GM23338 (cell line): ENCODE data around the gene RRN3. TPM values are rescaled to one million over a fixed set of nuclear protein-coding genes. Genes with fewer than 3 reads are reported as not detected.
A peak's percentile ranks its signal among the peaks of the same experiment; 100 is the strongest.

ENCODE experiments used
- ATAC-seq: fragments of 200-7000 bp; cut with Tn5 transposase; 3 replicates; pipeline ENCODE4 v1.9.1; 2020
- DNase-seq: peaks from one replicate; pipeline ENCODE4 v3.0.0-alpha.2; 2015; ENCODE audit warnings: low spot score
- H2AFZ ChIP-seq: fragments of 200-600 bp; sonication (generic); 2 replicates; pipeline ENCODE4 v1.8.0; 2016; ENCODE audit warnings: antibody characterized with exemption, mild to moderate bottlenecking, moderate library complexity
- H3F3A ChIP-seq: fragments of 200-600 bp; sonication (generic); replicated peaks from 2 replicates; pipeline ENCODE4 v1.8.0; 2017; ENCODE audit warnings: antibody characterized with exemption, mixed run types, low read depth
- H3K27ac ChIP-seq: fragments of 200-600 bp; sonication (generic); 2 replicates; pipeline ENCODE4 v1.6.1; 2016; ENCODE audit warnings: low read depth
- H3K27me3 ChIP-seq: fragments of 200-600 bp; sonication (generic); 2 replicates; pipeline ENCODE4 v1.8.0; 2016; ENCODE audit warnings: mild to moderate bottlenecking, mixed run types, moderate library complexity; ENCODE audit not compliant: insufficient read depth
- H3K36me3 ChIP-seq: fragments of 200-600 bp; sonication (generic); 2 replicates; pipeline ENCODE4 v1.8.0; 2016; ENCODE audit warnings: mild to moderate bottlenecking; ENCODE audit not compliant: insufficient read depth
- H3K4me1 ChIP-seq: fragments of 200-600 bp; sonication (generic); 2 replicates; pipeline ENCODE4 v1.8.0; 2016; ENCODE audit warnings: mild to moderate bottlenecking, moderate library complexity; ENCODE audit not compliant: insufficient read depth
- H3K4me2 ChIP-seq: fragments of 200-600 bp; sonication (generic); 2 replicates; pipeline ENCODE4 v1.7.1; 2017; ENCODE audit warnings: mixed run types
- H3K4me3 ChIP-seq: fragments of 200-600 bp; sonication (generic); 2 replicates; pipeline ENCODE4 v1.6.1; 2016; ENCODE audit warnings: mixed run types
- H3K79me2 ChIP-seq: fragments of 200-600 bp; sonication (generic); replicated peaks from 2 replicates; pipeline ENCODE4 v1.8.0; 2017; ENCODE audit warnings: mild to moderate bottlenecking; ENCODE audit not compliant: insufficient read depth
- H3K9me2 ChIP-seq: fragments of 200-600 bp; sonication (generic); 2 replicates; pipeline ENCODE4 v1.8.0; 2017; ENCODE audit not compliant: insufficient read depth
- H4K20me1 ChIP-seq: fragments of 200-600 bp; sonication (generic); replicated peaks from 2 replicates; pipeline ENCODE4 v1.8.0; 2017; ENCODE audit warnings: mild to moderate bottlenecking; ENCODE audit not compliant: insufficient read depth
- H3K27ac Mint-ChIP-seq: 2 replicates; pipeline ENCODE4 v1.8.0; 2020; ENCODE audit warnings: inconsistent platforms, mild to moderate bottlenecking, moderate library complexity, mixed read lengths
- H3K27me3 Mint-ChIP-seq: 3 replicates; pipeline ENCODE4 v1.8.0; 2022; ENCODE audit warnings: low read depth, mild to moderate bottlenecking, moderate library complexity, mixed read lengths, inconsistent platforms; ENCODE audit not compliant: insufficient read depth, poor library complexity
- H3K36me3 Mint-ChIP-seq: 3 replicates; pipeline ENCODE4 v1.8.0; 2021; ENCODE audit warnings: low read depth, mild to moderate bottlenecking, inconsistent platforms, moderate library complexity, mixed read lengths
- H3K4me1 Mint-ChIP-seq: 3 replicates; pipeline ENCODE4 v1.8.0; 2020; ENCODE audit warnings: mild to moderate bottlenecking, inconsistent platforms, mixed read lengths
- H3K4me3 Mint-ChIP-seq: 3 replicates; pipeline ENCODE4 v1.8.0; 2021; ENCODE audit warnings: moderate library complexity, mild to moderate bottlenecking, inconsistent platforms, mixed read lengths
- H3K9me3 Mint-ChIP-seq: 3 replicates; pipeline ENCODE4 v1.8.0; 2020; ENCODE audit warnings: moderate library complexity, mild to moderate bottlenecking, inconsistent platforms, mixed read lengths
- CTCF ChIP-seq, 2 experiments: fragments of 200-600 bp in 1 of 2; sonication (generic) in 1 of 2; conservative IDR thresholded peaks; 2 replicates each; pipeline versions ENCODE4 v1.5.1 to v1.6.1; 2016 to 2017; ENCODE audit warnings: antibody characterized with exemption in 2 of 2, low read depth in 2 of 2, mild to moderate bottlenecking in 2 of 2, moderate library complexity in 1 of 2
- ETS1 ChIP-seq: IDR thresholded peaks from 2 replicates; pipeline ENCODE4 v1.6.1; 2016; ENCODE audit warnings: antibody characterized with exemption
- ZNF462 ChIP-seq: fragments of 250-450 bp; sonication (Bioruptor Pico); IDR thresholded peaks from 2 replicates; pipeline ENCODE4 v1.5.0; 2020; ENCODE audit warnings: mild to moderate bottlenecking, moderate library complexity
- polyA plus RNA-seq: library from polyadenylated mRNA; unstranded; fragments of >200 nt; fragmentation: Nextera tagmentation; extraction: Ambion mirVana; gene quantifications from 2 replicates; pipeline ENCODE4 v1.2.1, GENCODE V29; 2016
- total RNA-seq: library from RNA; depleted of rRNA; stranded (reverse); fragments of >200 nt; shearing (Covaris generic); gene quantifications from 2 replicates; pipeline ENCODE4 v1.2.3, GENCODE V29; 2014

RRN3 gene
- total and polyA plus RNA-seq, 2 experiments from 2014 or later = 15.4 to 41.5 TPM

GRCh38 chr16:15053904-15054303, 40.2 kb downstream of the RRN3 start (continued):
- TF ChIP-seq ZNF462 (CRISPR knock-in tag) = no peak
- TF ChIP-seq ETS1 = no peak

GRCh38 chr16:15052747-15053476, 41.2 kb downstream of the RRN3 start:
- no peak overlapping the region for H2AFZ ChIP-seq
- no peaks in the 10 kb centered on the region; the same call in 2 of the 3 replicates for H3K36me3 Mint-ChIP-seq
- TF ChIP-seq ZNF462 (CRISPR knock-in tag) (no peak), CTCF (conservative IDR thresholded peaks at IDR 0.05; ENCODE audit: low read depth in 2 of 2) (no peak)
- DNase-seq = no peak
- H3K27me3 Mint-ChIP-seq = peaks cover 9% of the 10 kb centered on the region
- H3K4me1 Mint-ChIP-seq = peaks cover 6% of the 10 kb centered on the region
- H3K27ac Mint-ChIP-seq = peak overlapping the region; percentile 48; the same call in 1 of the 2 replicates
- peaks cover 5% of the 10 kb centered on the region for H3F3A ChIP-seq
- no peaks in the 10 kb centered on the region for H3K9me2 ChIP-seq
- H3K27ac ChIP-seq = no peak overlapping the region
- no peak for ATAC-seq
- peaks cover 10% of the 10 kb centered on the region for H4K20me1 ChIP-seq
- H3K36me3 ChIP-seq = no peaks in the 10 kb centered on the region
- no peaks in the 10 kb centered on the region; the same call in 1 of the 2 replicates for H3K4me1 ChIP-seq
- no peaks in the 10 kb centered on the region for H3K27me3 ChIP-seq
- peaks cover 49% of the 10 kb centered on the region for H3K79me2 ChIP-seq
- H3K4me2 ChIP-seq = no peak overlapping the region
- H3K4me3 ChIP-seq = no peak overlapping the region
- H3K9me3 Mint-ChIP-seq = no peaks in the 10 kb centered on the region
- no peak overlapping the region for H3K4me3 Mint-ChIP-seq
